ENCODE measurements around the gene PRIM2.

The PRIM2 gene

DNA sequence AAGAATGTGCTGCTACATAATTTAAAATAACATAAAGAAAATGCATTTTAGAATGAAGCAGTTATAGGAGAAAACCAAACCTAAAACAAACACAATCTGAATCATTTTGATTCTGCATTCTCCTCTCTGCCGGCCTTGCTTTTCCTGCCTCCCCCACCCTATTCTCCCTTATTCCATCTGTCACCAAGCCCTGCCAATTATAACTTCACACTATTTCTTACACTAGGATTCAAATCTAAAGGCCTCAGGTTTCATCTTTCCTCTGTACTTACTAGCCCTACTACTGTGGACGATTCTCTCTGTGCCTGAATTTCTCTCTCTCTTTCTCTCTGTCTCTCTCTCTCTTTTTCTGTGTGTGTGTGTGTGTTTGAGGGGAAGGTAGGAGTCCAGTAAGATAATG is 18.7 kb upstream of the PRIM2 start:
- no peaks in the 10 kb centered on the region for H3K36me3 ChIP-seq (ENCODE audit: insufficient read depth)
- TF ChIP-seq, protein P1, sequence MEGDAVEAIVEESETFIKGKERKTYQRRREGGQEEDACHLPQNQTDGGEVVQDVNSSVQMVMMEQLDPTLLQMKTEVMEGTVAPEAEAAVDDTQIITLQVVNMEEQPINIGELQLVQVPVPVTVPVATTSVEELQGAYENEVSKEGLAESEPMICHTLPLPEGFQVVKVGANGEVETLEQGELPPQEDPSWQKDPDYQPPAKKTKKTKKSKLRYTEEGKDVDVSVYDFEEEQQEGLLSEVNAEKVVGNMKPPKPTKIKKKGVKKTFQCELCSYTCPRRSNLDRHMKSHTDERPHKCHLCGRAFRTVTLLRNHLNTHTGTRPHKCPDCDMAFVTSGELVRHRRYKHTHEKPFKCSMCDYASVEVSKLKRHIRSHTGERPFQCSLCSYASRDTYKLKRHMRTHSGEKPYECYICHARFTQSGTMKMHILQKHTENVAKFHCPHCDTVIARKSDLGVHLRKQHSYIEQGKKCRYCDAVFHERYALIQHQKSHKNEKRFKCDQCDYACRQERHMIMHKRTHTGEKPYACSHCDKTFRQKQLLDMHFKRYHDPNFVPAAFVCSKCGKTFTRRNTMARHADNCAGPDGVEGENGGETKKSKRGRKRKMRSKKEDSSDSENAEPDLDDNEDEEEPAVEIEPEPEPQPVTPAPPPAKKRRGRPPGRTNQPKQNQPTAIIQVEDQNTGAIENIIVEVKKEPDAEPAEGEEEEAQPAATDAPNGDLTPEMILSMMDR (conservative IDR thresholded peaks at IDR 0.05; ENCODE audit: low read depth, low read length) = no peak
- no peak overlapping the region for H3K27ac ChIP-seq
- H3K79me2 ChIP-seq (ENCODE audit: insufficient read depth, low read depth) = no peaks in the 10 kb centered on the region
- H3K9ac ChIP-seq = no peak overlapping the region
- H2AFZ ChIP-seq (ENCODE audit: low read depth) = no peak overlapping the region
- H3K4me1 ChIP-seq (ENCODE audit: low read depth, poor library complexity, severe bottlenecking) = no peaks in the 10 kb centered on the region
- H4K20me1 ChIP-seq (ENCODE audit: insufficient read depth) = no peaks in the 10 kb centered on the region
- H3K27me3 ChIP-seq (ENCODE audit: insufficient read depth, low read depth) = no peaks in the 10 kb centered on the region
- H3K4me2 ChIP-seq = no peak overlapping the region
- H3K4me3 ChIP-seq (IDR thresholded peaks at IDR 0.05; ENCODE audit: insufficient read depth, low read depth, low read length) = no peak overlapping the region

DNA sequence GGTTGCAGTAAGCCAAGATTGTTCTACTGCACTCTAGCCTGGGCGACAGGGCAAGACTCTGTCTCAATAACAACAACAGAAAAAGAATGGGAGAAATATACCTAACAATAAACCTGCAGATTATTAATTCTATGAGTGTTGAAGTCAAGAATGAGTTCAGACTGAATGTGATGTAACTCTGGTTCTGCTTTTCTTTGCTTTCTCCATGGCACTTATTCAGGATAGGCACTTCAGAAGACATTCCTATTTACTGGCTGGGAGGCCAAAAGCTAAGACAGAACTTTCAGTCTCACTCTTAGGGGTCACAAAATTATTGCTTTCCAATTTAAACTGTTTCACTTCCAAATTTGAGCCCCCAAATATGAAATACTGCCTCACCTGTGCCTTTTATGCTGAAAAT is 15.7 kb upstream of the PRIM2 start:
- TF ChIP-seq, protein P1 (conservative IDR thresholded peaks at IDR 0.05; ENCODE audit: low read depth, low read length) = no peak
- Histone ChIP-seq H3K27ac (no peak overlapping the region), H3K36me3 (ENCODE audit: insufficient read depth) (no peaks in the 10 kb centered on the region), H3K9ac (no peak overlapping the region), H2AFZ (ENCODE audit: low read depth) (no peak overlapping the region), H3K79me2 (ENCODE audit: insufficient read depth, low read depth) (no peaks in the 10 kb centered on the region), H3K4me3 (IDR thresholded peaks at IDR 0.05; ENCODE audit: insufficient read depth, low read depth, low read length) (no peak overlapping the region), H3K4me1 (ENCODE audit: low read depth, poor library complexity, severe bottlenecking) (no peaks in the 10 kb centered on the region), H4K20me1 (ENCODE audit: insufficient read depth) (no peaks in the 10 kb centered on the region), H3K4me2 (no peak overlapping the region), H3K27me3 (ENCODE audit: insufficient read depth, low read depth) (no peaks in the 10 kb centered on the region)

DNA sequence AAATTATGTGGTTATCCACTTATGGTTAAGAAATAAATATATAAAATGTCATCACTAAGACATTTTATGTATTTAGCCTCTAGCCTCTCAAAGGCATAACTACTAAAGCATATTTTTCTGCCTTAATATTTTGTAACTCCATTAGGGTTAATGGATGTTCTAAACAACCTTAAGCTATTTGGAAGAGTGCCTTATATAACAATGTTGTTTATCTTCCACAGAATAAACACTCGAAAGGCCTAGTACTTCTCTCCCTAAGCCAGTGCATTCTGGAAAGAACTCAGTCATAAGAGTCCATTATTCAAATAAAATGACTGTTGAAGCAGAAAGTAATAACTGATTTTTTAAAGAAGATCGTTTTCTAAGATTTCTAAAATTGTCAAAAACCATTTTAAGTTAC is 15.0 kb upstream of the PRIM2 start:
- Histone ChIP-seq H3K36me3 (ENCODE audit: insufficient read depth) (no peaks in the 10 kb centered on the region), H2AFZ (ENCODE audit: low read depth) (no peak overlapping the region), H3K27me3 (ENCODE audit: insufficient read depth, low read depth) (no peaks in the 10 kb centered on the region), H4K20me1 (ENCODE audit: insufficient read depth) (no peaks in the 10 kb centered on the region), H3K27ac (no peak overlapping the region), H3K4me3 (IDR thresholded peaks at IDR 0.05; ENCODE audit: insufficient read depth, low read depth, low read length) (no peak overlapping the region), H3K9ac (no peak overlapping the region), H3K79me2 (ENCODE audit: insufficient read depth, low read depth) (no peaks in the 10 kb centered on the region), H3K4me1 (ENCODE audit: low read depth, poor library complexity, severe bottlenecking) (no peaks in the 10 kb centered on the region), H3K4me2 (no peak overlapping the region)
- TF ChIP-seq, protein P1 (conservative IDR thresholded peaks at IDR 0.05; ENCODE audit: low read depth, low read length) = no peak

DNA sequence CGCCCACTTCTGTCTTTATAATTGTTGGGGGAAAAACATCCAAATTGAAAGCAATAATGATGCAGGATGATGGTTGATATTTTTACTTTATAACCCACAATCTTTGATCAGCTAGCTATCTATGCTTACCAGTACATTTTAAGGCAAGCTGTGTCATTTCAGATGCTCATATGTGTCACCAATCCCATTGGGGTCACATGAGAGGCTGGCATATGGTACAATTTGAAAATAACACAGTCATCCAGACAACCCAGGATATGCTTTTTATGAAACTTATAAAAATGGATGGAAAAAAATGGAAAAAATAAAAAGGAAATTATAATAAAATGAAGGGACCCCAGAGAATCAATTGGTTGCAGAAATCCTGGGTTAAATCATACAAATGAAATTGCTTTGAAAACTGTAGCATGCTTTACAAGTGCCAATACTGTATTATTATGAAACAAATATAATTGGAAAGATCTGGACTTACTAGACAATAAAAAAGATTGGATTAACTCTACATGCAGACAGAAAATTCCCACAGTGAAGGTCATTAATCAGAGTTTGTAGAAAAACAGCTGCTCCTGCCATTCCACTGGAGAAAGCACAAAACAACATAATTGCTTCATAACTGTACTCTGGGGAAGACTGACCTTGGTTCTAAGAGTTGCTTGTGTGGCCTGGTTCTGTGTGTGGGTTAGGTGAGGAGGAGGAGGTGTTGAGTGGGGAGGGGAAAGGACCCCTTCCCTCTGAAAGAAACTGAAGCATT is 13.3 kb upstream of the PRIM2 start:
- H3K4me2 ChIP-seq = no peak overlapping the region
- no peaks in the 10 kb centered on the region for H3K36me3 ChIP-seq (ENCODE audit: insufficient read depth)
- no peak overlapping the region for H2AFZ ChIP-seq (ENCODE audit: low read depth)
- no peak overlapping the region for H3K9ac ChIP-seq
- H3K4me1 ChIP-seq (ENCODE audit: low read depth, poor library complexity, severe bottlenecking) = no peaks in the 10 kb centered on the region
- H3K27ac ChIP-seq = no peak overlapping the region
- H3K79me2 ChIP-seq (ENCODE audit: insufficient read depth, low read depth) = no peaks in the 10 kb centered on the region
- TF ChIP-seq, protein P1 (conservative IDR thresholded peaks at IDR 0.05; ENCODE audit: low read depth, low read length) = no peak
- no peaks in the 10 kb centered on the region for H3K27me3 ChIP-seq (ENCODE audit: insufficient read depth, low read depth)
- no peaks in the 10 kb centered on the region for H4K20me1 ChIP-seq (ENCODE audit: insufficient read depth)
- H3K4me3 ChIP-seq (IDR thresholded peaks at IDR 0.05; ENCODE audit: insufficient read depth, low read depth, low read length) = no peak overlapping the region
